K562 (cell line): ENCODE measurements around the gene MRTFB. TPM values are rescaled to one million over a fixed set of nuclear protein-coding genes. Genes with fewer than 3 reads are reported as not detected.

Experiments used
- ADNP ChIP-seq: fragments of 200-800 bp; sonication (Bioruptor generic); IDR thresholded peaks from 2 replicates; pipeline ENCODE4 v1.6.1; 2016; ENCODE audit warnings: missing genetic modification characterization, missing compliant biosample characterization
- CHCHD3 ChIP-seq: fragments of 250-450 bp; sonication (Bioruptor Pico); IDR thresholded peaks from 2 replicates; pipeline ENCODE4 v2.1.2; 2022; ENCODE audit warnings: mild to moderate bottlenecking
- CTCF ChIP-seq, 3 experiments: IDR thresholded peaks in 2 of 3; conservative IDR thresholded peaks in 1 of 3; 2 replicates each; pipeline ENCODE4 v1.5.1; 2011 to 2012; ENCODE audit warnings: low read length in 3 of 3, mild to moderate bottlenecking in 3 of 3, control low read depth in 2 of 3, improper control_type of control experiment in 1 of 3, inconsistent platforms in 1 of 3, low read depth in 1 of 3, mixed read lengths in 1 of 3, moderate library complexity in 1 of 3; ENCODE audit not compliant: insufficient read depth in 2 of 3
- GTF2E2 ChIP-seq: fragments of 200-800 bp; sonication (Bioruptor generic); IDR thresholded peaks from 2 replicates; pipeline ENCODE4 v1.6.1; 2016; ENCODE audit warnings: missing genetic modification characterization, missing compliant biosample characterization
- HDAC2 ChIP-seq: fragments of 450-650 bp; IDR thresholded peaks from 2 replicates; pipeline ENCODE4 v1.6.1; 2016; ENCODE audit warnings: mild to moderate bottlenecking
- HDGF ChIP-seq: fragments of 450-650 bp; IDR thresholded peaks from 2 replicates; pipeline ENCODE4 v1.6.1; 2016
- HNRNPH1 ChIP-seq: fragments of 200-400 bp; formaldehyde crosslinking; optimal IDR thresholded peaks from 2 replicates; pipeline ENCODE3; 2017; ENCODE audit warnings: low read depth, mild to moderate bottlenecking, low read length, moderate library complexity
- MXI1 ChIP-seq: IDR thresholded peaks from 2 replicates; pipeline ENCODE4 v1.6.1; 2011; ENCODE audit warnings: low read depth, mild to moderate bottlenecking, improper control_type of control experiment, low read length
- NFE2L1 ChIP-seq: fragments of 450-650 bp; IDR thresholded peaks from 2 replicates; pipeline ENCODE4 v1.6.1; 2016; ENCODE audit warnings: missing genetic modification characterization, low read depth, mild to moderate bottlenecking, missing compliant biosample characterization, moderate library complexity, borderline replicate concordance
- PREB ChIP-seq: sonication (generic); formaldehyde crosslinking; IDR thresholded peaks from 2 replicates; pipeline ENCODE4 v1.8.1; 2023; ENCODE audit warnings: mild to moderate bottlenecking, missing genetic modification reagents
- PURB ChIP-seq: sonication (generic); formaldehyde crosslinking; IDR thresholded peaks from 2 replicates; pipeline ENCODE4 v1.9.0; 2021; ENCODE audit warnings: low read depth, mild to moderate bottlenecking, missing genetic modification reagents
- RAD51 ChIP-seq: fragments of 450-650 bp; IDR thresholded peaks from 2 replicates; pipeline ENCODE4 v1.7.1; 2016; ENCODE audit warnings: low read depth, mild to moderate bottlenecking, borderline replicate concordance
- RBM15 ChIP-seq: fragments of 200-400 bp; formaldehyde crosslinking; IDR thresholded peaks from 2 replicates; pipeline ENCODE4 v1.6.1; 2018; ENCODE audit warnings: mild to moderate bottlenecking, low read length, moderate library complexity; ENCODE audit not compliant: insufficient read depth
- SLC30A9 ChIP-seq: fragments of 250-450 bp; sonication (Bioruptor Pico); IDR thresholded peaks from 2 replicates; pipeline ENCODE4 v1.8.0; 2022; ENCODE audit warnings: mild to moderate bottlenecking, moderate library complexity
- SRSF1 ChIP-seq: fragments of 200-400 bp; formaldehyde crosslinking; IDR thresholded peaks from 2 replicates; pipeline ENCODE4 v1.6.1; 2017; ENCODE audit warnings: mild to moderate bottlenecking, low read depth, low read length, moderate library complexity
- TBP ChIP-seq: optimal IDR thresholded peaks from 2 replicates; pipeline ENCODE3; 2011; ENCODE audit warnings: low read depth, low read length, improper control_type of control experiment
- ZBTB7A ChIP-seq: IDR thresholded peaks from 2 replicates; pipeline ENCODE4 v1.6.1; 2011; ENCODE audit warnings: low read depth, mild to moderate bottlenecking, low read length, moderate library complexity, borderline replicate concordance; ENCODE audit not compliant: control insufficient read depth
- ZFX ChIP-seq: sonication (generic); formaldehyde crosslinking; IDR thresholded peaks from 2 replicates; pipeline ENCODE4 v1.8.0; 2022; ENCODE audit warnings: mild to moderate bottlenecking, missing genetic modification reagents, moderate library complexity
- ZMIZ1 ChIP-seq, 2 experiments: fragments of 150-350 bp in 1 of 2; IDR thresholded peaks; 2 replicates each; pipeline ENCODE4 v1.6.1; 2012 to 2016; ENCODE audit warnings: low read depth in 2 of 2, low read length in 2 of 2, mild to moderate bottlenecking in 1 of 2, moderate library complexity in 1 of 2
- ZNF12 ChIP-seq: sonication (generic); formaldehyde crosslinking; IDR thresholded peaks from 2 replicates; pipeline ENCODE4 v1.4.0; 2020; ENCODE audit warnings: mild to moderate bottlenecking, missing genetic modification reagents
- ZNF253 ChIP-seq: fragments of 250-450 bp; sonication (Bioruptor Pico); conservative IDR thresholded peaks from 2 replicates; pipeline ENCODE4 v1.6.1; 2021; ENCODE audit warnings: mild to moderate bottlenecking
- ZNF311 ChIP-seq: fragments of 250-450 bp; sonication (Bioruptor Pico); IDR thresholded peaks from 2 replicates; pipeline ENCODE4 v1.4.0; 2020; ENCODE audit warnings: mild to moderate bottlenecking, moderate library complexity
- ZNF75A ChIP-seq: fragments of 450-650 bp; formaldehyde crosslinking; IDR thresholded peaks from 2 replicates; pipeline ENCODE4 v1.4.0; 2020; ENCODE audit warnings: mild to moderate bottlenecking
- polyA plus RNA-seq, 8 experiments: library from polyadenylated mRNA; depleted of rRNA in 4 of 8; stranded (reverse) in 5 of 8; unstranded in 3 of 8; fragments of >200 nt; fragmentation: Nextera tagmentation in 2 of 8; fragmentation: Illumina TruSeq in 1 of 8; extraction: Ambion mirVana in 2 of 8; extraction: Trizol in 1 of 8; gene quantifications; 2 replicates each; pipeline versions ENCODE4 v1.2.1 to v1.2.3, GENCODE V29; 2011 to 2014; ENCODE audit warnings: inconsistent platforms in 1 of 8, missing spikeins in 1 of 8
- total RNA-seq, 7 experiments: library from RNA; depleted of rRNA in 6 of 7; stranded (reverse); fragments of >200 nt in 6 of 7; fragmentation: Illumina TruSeq in 2 of 7; extraction: Trizol in 2 of 7; gene quantifications; 2 replicates each; pipeline versions ENCODE4 v1.2.1 to v1.2.3, GENCODE V29; 2011 to 2021; ENCODE audit warnings: low replicate concordance in 1 of 7

The MRTFB gene
- total and polyA plus RNA-seq, 9 of the 15 experiments (the other 6 are each of a cell fraction or from before 2014, with no cell fraction given) = 2.2 to 12.7 (median 7.0) TPM

GRCh38 chr16:14285513-14286367 is 214.6 kb downstream of the MRTFB start (continued):
- TF ChIP-seq RAD51 (no peak), CHCHD3 (CRISPR knock-in tag) (no peak), HDAC2 (no peak), MXI1 (no peak), ZBTB7A (peak; percentile 84), ZNF253 (CRISPR knock-in tag) (no peak), CTCF (IDR thresholded peaks at IDR 0.05 in 2 of 3, conservative IDR thresholded peaks at IDR 0.05 in 1 of 3; ENCODE audit: insufficient read depth in 2 of 3, low read depth in 1 of 3, low read length in 3 of 3) (no peak), ZNF75A (no peak), HDGF (no peak), NFE2L1 (tag) (no peak), PREB (CRISPR knock-in tag) (no peak), ZNF12 (CRISPR knock-in tag) (no peak), HNRNPH1 (no peak), RBM15 (no peak), ZNF311 (CRISPR knock-in tag) (no peak), SRSF1 (no peak), TBP (peak; percentile 100), ZMIZ1 (IDR thresholded peaks at IDR 0.05; ENCODE audit: low read depth in 2 of 2, low read length in 2 of 2) (no peak), PURB (CRISPR knock-in tag) (no peak), ADNP (tag) (peak; percentile 93), GTF2E2 (tag) (no peak), SLC30A9 (CRISPR knock-in tag) (no peak), ZFX (peak; percentile 23; the same call in 1 of the 2 replicates)
